HL-60 (cell line): ENCODE results near the gene JADE2.

Experiments used
- DNase-seq, 2 experiments: peaks; one replicate each; pipeline ENCODE4 v3.0.0-alpha.2; 2010 to 2020; ENCODE audit warnings: low read depth in 1 of 2, low spot score in 1 of 2
- H3K27ac ChIP-seq: fragments of 250-450 bp; sonication (Bioruptor Pico); replicated peaks from 2 replicates; pipeline ENCODE4 v1.5.1; 2020; ENCODE audit warnings: mild to moderate bottlenecking, moderate library complexity
- H3K27me3 ChIP-seq: fragments of 250-450 bp; sonication (Bioruptor Pico); 2 replicates; pipeline ENCODE4 v1.5.1; 2021; ENCODE audit warnings: mild to moderate bottlenecking, moderate library complexity; ENCODE audit not compliant: insufficient read depth, poor library complexity, severe bottlenecking
- H3K4me3 ChIP-seq: replicated peaks from 2 replicates; pipeline ENCODE4 v1.5.1; 2011; ENCODE audit warnings: mild to moderate bottlenecking, control low read depth, low read length; ENCODE audit not compliant: insufficient read depth
- GABPA ChIP-seq: IDR thresholded peaks from 2 replicates; pipeline ENCODE4 v1.6.1; 2012; ENCODE audit warnings: low read depth
- POLR2AphosphoS5 ChIP-seq: IDR thresholded peaks from 2 replicates; pipeline ENCODE4 v1.6.1; 2012; ENCODE audit warnings: low read depth
- SPI1 ChIP-seq: IDR thresholded peaks from 2 replicates; pipeline ENCODE4 v1.6.1; 2012; ENCODE audit warnings: low read depth, mild to moderate bottlenecking, borderline replicate concordance
- TF ChIP-seq, protein P1 (sequence below): IDR thresholded peaks from one replicate; pipeline ENCODE4 v1.5.1; 2011; ENCODE audit warnings: low read length, control low read depth, inconsistent platforms; ENCODE audit not compliant: insufficient read depth
- TF ChIP-seq, protein P2 (sequence below): IDR thresholded peaks from 2 replicates; pipeline ENCODE4 v1.6.1; 2012; ENCODE audit warnings: low read depth; ENCODE audit not compliant: insufficient replicate concordance

Gene JADE2

DNA sequence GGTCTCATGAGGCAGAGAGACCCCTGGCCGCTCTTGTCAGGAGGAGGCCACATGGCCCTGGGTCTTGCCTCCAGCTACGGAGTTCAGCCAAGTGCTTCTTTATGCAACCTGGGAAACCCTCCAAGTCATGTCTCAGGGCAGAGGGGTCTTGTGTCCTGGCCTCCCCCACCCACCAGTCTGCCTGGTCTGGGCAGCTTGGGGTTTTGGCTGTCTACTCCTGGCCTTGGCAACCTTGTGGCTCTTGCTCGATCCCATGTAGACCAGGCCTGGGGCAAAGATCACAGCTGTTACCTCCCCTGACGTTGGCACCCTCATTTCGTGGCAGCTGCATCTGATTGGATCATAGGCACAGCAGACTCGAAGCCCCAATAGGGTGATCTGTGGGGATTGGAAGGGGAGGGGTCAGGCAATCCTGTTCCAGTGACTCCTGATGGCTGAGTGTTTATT lies 28.4 kb downstream of the JADE2 start:
- Histone ChIP-seq H3K27ac (no peak overlapping the region), H3K4me3 (no peak overlapping the region), H3K27me3 (no peaks in the 10 kb centered on the region)
- TF ChIP-seq SPI1, result no peak
- TF ChIP-seq, protein P1, sequence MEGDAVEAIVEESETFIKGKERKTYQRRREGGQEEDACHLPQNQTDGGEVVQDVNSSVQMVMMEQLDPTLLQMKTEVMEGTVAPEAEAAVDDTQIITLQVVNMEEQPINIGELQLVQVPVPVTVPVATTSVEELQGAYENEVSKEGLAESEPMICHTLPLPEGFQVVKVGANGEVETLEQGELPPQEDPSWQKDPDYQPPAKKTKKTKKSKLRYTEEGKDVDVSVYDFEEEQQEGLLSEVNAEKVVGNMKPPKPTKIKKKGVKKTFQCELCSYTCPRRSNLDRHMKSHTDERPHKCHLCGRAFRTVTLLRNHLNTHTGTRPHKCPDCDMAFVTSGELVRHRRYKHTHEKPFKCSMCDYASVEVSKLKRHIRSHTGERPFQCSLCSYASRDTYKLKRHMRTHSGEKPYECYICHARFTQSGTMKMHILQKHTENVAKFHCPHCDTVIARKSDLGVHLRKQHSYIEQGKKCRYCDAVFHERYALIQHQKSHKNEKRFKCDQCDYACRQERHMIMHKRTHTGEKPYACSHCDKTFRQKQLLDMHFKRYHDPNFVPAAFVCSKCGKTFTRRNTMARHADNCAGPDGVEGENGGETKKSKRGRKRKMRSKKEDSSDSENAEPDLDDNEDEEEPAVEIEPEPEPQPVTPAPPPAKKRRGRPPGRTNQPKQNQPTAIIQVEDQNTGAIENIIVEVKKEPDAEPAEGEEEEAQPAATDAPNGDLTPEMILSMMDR, result no peak
- no peak for TF ChIP-seq POLR2AphosphoS5
- TF ChIP-seq, protein P2, sequence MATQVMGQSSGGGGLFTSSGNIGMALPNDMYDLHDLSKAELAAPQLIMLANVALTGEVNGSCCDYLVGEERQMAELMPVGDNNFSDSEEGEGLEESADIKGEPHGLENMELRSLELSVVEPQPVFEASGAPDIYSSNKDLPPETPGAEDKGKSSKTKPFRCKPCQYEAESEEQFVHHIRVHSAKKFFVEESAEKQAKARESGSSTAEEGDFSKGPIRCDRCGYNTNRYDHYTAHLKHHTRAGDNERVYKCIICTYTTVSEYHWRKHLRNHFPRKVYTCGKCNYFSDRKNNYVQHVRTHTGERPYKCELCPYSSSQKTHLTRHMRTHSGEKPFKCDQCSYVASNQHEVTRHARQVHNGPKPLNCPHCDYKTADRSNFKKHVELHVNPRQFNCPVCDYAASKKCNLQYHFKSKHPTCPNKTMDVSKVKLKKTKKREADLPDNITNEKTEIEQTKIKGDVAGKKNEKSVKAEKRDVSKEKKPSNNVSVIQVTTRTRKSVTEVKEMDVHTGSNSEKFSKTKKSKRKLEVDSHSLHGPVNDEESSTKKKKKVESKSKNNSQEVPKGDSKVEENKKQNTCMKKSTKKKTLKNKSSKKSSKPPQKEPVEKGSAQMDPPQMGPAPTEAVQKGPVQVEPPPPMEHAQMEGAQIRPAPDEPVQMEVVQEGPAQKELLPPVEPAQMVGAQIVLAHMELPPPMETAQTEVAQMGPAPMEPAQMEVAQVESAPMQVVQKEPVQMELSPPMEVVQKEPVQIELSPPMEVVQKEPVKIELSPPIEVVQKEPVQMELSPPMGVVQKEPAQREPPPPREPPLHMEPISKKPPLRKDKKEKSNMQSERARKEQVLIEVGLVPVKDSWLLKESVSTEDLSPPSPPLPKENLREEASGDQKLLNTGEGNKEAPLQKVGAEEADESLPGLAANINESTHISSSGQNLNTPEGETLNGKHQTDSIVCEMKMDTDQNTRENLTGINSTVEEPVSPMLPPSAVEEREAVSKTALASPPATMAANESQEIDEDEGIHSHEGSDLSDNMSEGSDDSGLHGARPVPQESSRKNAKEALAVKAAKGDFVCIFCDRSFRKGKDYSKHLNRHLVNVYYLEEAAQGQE, result no peak
- TF ChIP-seq GABPA, result no peak
- DNase-seq, result no peak

DNA sequence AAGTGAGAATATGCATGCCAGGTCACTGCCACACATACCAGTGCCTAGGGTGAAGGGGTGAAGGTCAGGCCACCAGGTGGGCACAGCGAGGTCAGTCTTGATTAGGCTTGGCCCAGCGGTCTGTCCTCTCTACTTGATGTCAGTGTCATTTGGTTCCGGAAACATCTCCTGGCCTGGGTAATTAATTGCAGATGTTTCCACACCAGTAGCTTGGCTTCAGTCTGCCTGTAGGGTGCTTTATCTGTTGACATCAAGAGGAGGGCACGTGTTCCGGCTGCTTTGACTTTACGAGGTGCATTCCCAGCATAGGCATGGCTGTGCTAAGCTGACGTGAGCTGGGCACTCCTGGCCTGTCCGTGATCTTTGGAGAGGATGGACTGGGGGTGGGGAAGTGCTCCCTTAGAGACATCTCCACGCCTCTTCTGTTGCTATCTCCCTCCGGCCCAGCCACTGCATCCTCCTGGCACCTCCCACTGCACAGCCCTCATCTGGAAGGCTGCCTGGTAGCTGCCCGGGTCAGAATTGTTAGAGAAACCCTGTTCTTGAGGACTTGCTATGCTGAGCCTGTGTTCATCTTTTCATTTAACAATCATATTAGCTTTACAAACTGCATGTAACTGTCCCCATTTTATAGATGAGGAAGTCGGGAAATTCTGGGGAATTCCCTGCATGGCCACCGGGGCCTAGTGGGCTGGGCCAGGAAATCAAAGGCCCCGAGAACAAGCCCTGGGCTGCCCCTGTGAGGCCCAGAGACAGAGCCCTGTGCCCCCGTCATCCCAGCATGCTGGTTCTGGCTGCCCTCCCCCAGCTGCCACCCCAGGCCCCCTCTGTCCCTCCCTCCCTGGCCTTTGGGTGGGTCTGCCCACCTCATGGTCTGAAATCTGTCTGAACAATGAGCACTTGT lies 29.1 kb downstream of the JADE2 start:
- no peak overlapping the region for H3K4me3 ChIP-seq
- TF ChIP-seq POLR2AphosphoS5 (no peak), GABPA (no peak), SPI1 (no peak)
- TF ChIP-seq, protein P2, result no peak
- TF ChIP-seq, protein P1, result no peak
- no peak for DNase-seq
- no peaks in the 10 kb centered on the region for H3K27me3 ChIP-seq
- no peak overlapping the region for H3K27ac ChIP-seq

DNA sequence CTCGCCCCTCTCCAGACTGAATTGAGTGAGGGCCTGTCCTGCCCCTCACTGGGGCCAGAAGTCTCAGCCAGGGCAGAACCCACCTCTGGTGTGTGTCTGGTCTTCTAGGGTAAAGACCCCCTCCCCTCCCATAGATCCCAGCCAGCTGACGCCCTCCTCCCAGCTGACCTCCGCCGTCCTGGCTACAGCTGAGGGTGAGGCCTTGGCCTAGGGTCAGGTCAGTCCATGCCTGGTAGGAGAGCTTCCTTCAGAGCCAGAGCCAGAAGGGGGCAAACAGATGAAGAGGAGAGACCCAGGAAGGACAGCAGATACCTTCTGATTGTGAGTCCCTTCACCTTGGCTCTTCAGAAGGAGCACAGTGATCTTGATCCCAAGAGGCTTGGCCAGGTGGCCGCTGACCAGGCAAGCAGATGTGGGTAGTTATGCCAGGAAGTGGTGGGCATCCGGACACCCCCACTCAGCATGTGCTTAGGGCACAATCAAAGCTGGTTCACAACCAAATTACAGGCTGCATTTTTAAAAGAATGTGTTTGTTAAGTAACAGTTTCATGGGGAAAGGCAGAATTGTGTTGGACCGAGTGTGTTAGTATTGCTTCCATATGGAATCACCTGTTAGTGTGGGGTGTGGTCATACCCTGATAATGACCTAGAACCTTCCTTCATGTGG lies 29.9 kb downstream of the JADE2 start:
- H3K27ac ChIP-seq, result no peak overlapping the region
- DNase-seq, result no peak
- H3K27me3 ChIP-seq, result no peaks in the 10 kb centered on the region
- TF ChIP-seq POLR2AphosphoS5 (no peak), GABPA (no peak), SPI1 (no peak)
- TF ChIP-seq, protein P1, result no peak
- TF ChIP-seq, protein P2, result no peak
- no peak overlapping the region for H3K4me3 ChIP-seq
